ENCODE measurements around the gene NUP160.
"Not testable (repeated sequence)": the region's sequence is repeated elsewhere in the genome, so short reads cannot be mapped to it uniquely, and the experiment has no call there.

Gene NUP160

DNA sequence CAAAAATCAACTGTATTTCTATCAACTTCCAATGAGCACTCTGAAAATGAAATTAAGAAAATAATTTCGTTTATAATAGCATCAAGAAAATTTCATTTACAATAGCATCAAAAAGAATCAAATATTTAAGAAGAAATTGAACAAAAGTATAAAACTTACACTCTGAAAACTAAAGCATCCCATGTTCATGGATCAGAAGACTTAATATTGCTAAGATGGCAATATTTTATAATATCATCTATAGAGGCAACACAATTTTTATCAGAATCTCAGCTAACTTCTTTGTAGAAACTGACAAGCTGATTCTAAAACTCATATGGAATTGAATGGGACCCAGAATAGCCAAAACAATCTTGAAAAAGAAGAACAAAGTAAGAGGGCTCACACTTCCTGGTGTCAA lies 19.9 kb downstream of the NUP160 start:
- Histone ChIP-seq H3K79me2 (ENCODE audit: insufficient read depth, low read length) (peaks cover 52% of the 10 kb centered on the region), H3K4me3 (ENCODE audit: low read depth, low read length, poor library complexity, severe bottlenecking) (no peak overlapping the region), H3F3A (ENCODE audit: insufficient read depth, low read length) (no peaks in the 10 kb centered on the region), H4K20me1 (ENCODE audit: insufficient read depth, low read length) (no peaks in the 10 kb centered on the region), H3K9ac (ENCODE audit: low read length) (no peak overlapping the region), H3K9me3 (ENCODE audit: low read length) (0 out of 2 replicates have a peak, but pooled peaks cover 3% of the 10 kb centered on the region), H3K4me2 (ENCODE audit: low read length) (no peak overlapping the region), H3K4me1 (ENCODE audit: insufficient read depth, low read length, severe bottlenecking) (no peaks in the 10 kb centered on the region), H3K9me2 (ENCODE audit: low read depth, low read length) (no peaks in the 10 kb centered on the region), H3K27ac (ENCODE audit: low read depth, low read length, poor library complexity, severe bottlenecking) (no peak overlapping the region), H2AFZ (ENCODE audit: low read length) (no peak overlapping the region), H3K27me3 (ENCODE audit: insufficient read depth, low read length) (no peaks in the 10 kb centered on the region), H3K36me3 (ENCODE audit: insufficient read depth, low read length) (peaks cover 92% of the 10 kb centered on the region)
- no peak for TF ChIP-seq EZH2 (IDR thresholded peaks at IDR 0.05; ENCODE audit: borderline replicate concordance, low read length)
- TF ChIP-seq, protein P1, sequence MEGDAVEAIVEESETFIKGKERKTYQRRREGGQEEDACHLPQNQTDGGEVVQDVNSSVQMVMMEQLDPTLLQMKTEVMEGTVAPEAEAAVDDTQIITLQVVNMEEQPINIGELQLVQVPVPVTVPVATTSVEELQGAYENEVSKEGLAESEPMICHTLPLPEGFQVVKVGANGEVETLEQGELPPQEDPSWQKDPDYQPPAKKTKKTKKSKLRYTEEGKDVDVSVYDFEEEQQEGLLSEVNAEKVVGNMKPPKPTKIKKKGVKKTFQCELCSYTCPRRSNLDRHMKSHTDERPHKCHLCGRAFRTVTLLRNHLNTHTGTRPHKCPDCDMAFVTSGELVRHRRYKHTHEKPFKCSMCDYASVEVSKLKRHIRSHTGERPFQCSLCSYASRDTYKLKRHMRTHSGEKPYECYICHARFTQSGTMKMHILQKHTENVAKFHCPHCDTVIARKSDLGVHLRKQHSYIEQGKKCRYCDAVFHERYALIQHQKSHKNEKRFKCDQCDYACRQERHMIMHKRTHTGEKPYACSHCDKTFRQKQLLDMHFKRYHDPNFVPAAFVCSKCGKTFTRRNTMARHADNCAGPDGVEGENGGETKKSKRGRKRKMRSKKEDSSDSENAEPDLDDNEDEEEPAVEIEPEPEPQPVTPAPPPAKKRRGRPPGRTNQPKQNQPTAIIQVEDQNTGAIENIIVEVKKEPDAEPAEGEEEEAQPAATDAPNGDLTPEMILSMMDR (IDR thresholded peaks at IDR 0.05; ENCODE audit: low read length): no peak

- H3K27me3 ChIP-seq (ENCODE audit: insufficient read depth, low read length); H3K9me3 ChIP-seq (ENCODE audit: low read length); H2AFZ ChIP-seq (ENCODE audit: low read length); H3K4me2 ChIP-seq (ENCODE audit: low read length); H3K4me1 ChIP-seq (ENCODE audit: insufficient read depth, low read length, severe bottlenecking); H3K4me3 ChIP-seq (ENCODE audit: low read depth, low read length, poor library complexity, severe bottlenecking); H3K9ac ChIP-seq (ENCODE audit: low read length); H3K9me2 ChIP-seq (ENCODE audit: low read depth, low read length); H3F3A ChIP-seq (ENCODE audit: insufficient read depth, low read length); H3K79me2 ChIP-seq (ENCODE audit: insufficient read depth, low read length); H4K20me1 ChIP-seq (ENCODE audit: insufficient read depth, low read length); H3K27ac ChIP-seq (ENCODE audit: low read depth, low read length, poor library complexity, severe bottlenecking): not testable (repeated sequence)
- H3K36me3 ChIP-seq (ENCODE audit: insufficient read depth, low read length): peaks cover 86% of the 10 kb centered on the region
These were observed 25.5 kb downstream of the NUP160 start for GRCh38 chr11:47822664-47823063.

GRCh38 chr11:47819743-47820142 lies 28.4 kb downstream of the NUP160 start:
- no peaks in the 10 kb centered on the region for H4K20me1 ChIP-seq (ENCODE audit: insufficient read depth, low read length)
- peaks cover 87% of the 10 kb centered on the region for H3K36me3 ChIP-seq (ENCODE audit: insufficient read depth, low read length)
- H3K4me1 ChIP-seq (ENCODE audit: insufficient read depth, low read length, severe bottlenecking): no peaks in the 10 kb centered on the region
- no peak for TF ChIP-seq EZH2 (IDR thresholded peaks at IDR 0.05; ENCODE audit: borderline replicate concordance, low read length)
- TF ChIP-seq, protein P1 (IDR thresholded peaks at IDR 0.05; ENCODE audit: low read length): no peak
- no peaks in the 10 kb centered on the region for H3K27me3 ChIP-seq (ENCODE audit: insufficient read depth, low read length)
- no peaks in the 10 kb centered on the region for H3F3A ChIP-seq (ENCODE audit: insufficient read depth, low read length)
- no peak overlapping the region for H3K27ac ChIP-seq (ENCODE audit: low read depth, low read length, poor library complexity, severe bottlenecking)
- no peaks in the 10 kb centered on the region for H3K9me3 ChIP-seq (ENCODE audit: low read length)
- H3K9ac ChIP-seq (ENCODE audit: low read length): no peak overlapping the region
- H3K9me2 ChIP-seq (ENCODE audit: low read depth, low read length): no peaks in the 10 kb centered on the region
- no peak overlapping the region for H3K4me3 ChIP-seq (ENCODE audit: low read depth, low read length, poor library complexity, severe bottlenecking)
- H3K4me2 ChIP-seq (ENCODE audit: low read length): no peak overlapping the region
- H2AFZ ChIP-seq (ENCODE audit: low read length): no peak overlapping the region
- no peaks in the 10 kb centered on the region for H3K79me2 ChIP-seq (ENCODE audit: insufficient read depth, low read length)

GRCh38 chr11:47800759-47801158 lies 47.4 kb downstream of the NUP160 start:
- no peak overlapping the region for H3K4me2 ChIP-seq (ENCODE audit: low read length)
- no peaks in the 10 kb centered on the region for H3K4me1 ChIP-seq (ENCODE audit: insufficient read depth, low read length, severe bottlenecking)
- no peaks in the 10 kb centered on the region for H3F3A ChIP-seq (ENCODE audit: insufficient read depth, low read length)
- H2AFZ ChIP-seq (ENCODE audit: low read length): no peak overlapping the region
- no peak overlapping the region for H3K4me3 ChIP-seq (ENCODE audit: low read depth, low read length, poor library complexity, severe bottlenecking)
- no peaks in the 10 kb centered on the region for H3K9me2 ChIP-seq (ENCODE audit: low read depth, low read length)
- no peaks in the 10 kb centered on the region for H3K79me2 ChIP-seq (ENCODE audit: insufficient read depth, low read length)
- H3K9me3 ChIP-seq (ENCODE audit: low read length): no peaks in the 10 kb centered on the region
- no peak overlapping the region for H3K27ac ChIP-seq (ENCODE audit: low read depth, low read length, poor library complexity, severe bottlenecking)
- H3K27me3 ChIP-seq (ENCODE audit: insufficient read depth, low read length): no peaks in the 10 kb centered on the region
- peaks cover 92% of the 10 kb centered on the region for H3K36me3 ChIP-seq (ENCODE audit: insufficient read depth, low read length)
- H4K20me1 ChIP-seq (ENCODE audit: insufficient read depth, low read length): no peaks in the 10 kb centered on the region
- H3K9ac ChIP-seq (ENCODE audit: low read length): no peak overlapping the region
- TF ChIP-seq, protein P1 (IDR thresholded peaks at IDR 0.05; ENCODE audit: low read length): no peak

Data from OCI-LY1 (cell line).